ENCODE data around the gene KRTAP10-6.
"Not testable (repeated sequence)": the region's sequence is repeated elsewhere in the genome, so short reads cannot be mapped to it uniquely, and the experiment has no call there.

KRTAP10-6 gene

DNA sequence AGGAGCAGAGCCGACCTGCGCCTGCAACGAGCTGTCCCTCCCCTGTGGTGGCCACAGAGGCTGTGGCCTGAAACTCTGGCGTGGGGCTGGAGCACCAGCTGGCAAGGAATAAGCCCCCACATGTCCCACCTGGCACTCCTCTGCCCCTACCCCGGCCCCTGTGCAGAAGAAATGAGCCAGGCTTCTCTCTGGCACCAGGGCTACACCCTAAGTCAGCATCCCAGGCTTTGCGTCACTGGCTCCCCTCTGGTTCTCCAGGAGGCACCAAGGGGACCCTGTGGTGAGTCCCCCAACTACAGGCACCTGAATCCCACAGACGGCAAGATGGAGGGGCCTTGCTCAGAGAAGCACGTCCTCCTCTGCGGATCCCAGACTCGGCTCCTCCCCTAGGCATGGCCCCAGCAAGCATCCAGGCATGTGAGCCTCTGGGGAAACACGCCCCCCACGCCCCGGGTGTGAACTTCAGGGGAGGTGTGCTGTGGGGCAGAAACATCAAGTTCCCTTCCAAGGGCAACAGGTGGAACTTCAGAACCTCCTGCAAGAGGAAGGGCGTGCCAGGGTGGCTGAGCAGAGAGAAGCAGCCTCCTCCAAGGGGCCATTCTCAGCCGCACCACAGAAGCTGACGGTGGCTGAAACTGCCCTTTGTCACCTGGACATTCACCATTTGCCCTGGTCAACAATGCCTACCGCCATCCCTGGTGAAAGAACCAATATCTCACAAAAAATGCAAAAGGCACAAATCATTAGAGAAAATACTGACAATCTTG lies 11.0 kb upstream of the KRTAP10-6 start:
- no peaks in the 10 kb centered on the region for H3K36me3 ChIP-seq (ENCODE audit: insufficient read depth, low read depth, low read length)
- no peak overlapping the region for H3K9ac ChIP-seq (ENCODE audit: low read depth, low read length)
- no peak overlapping the region for H3K4me3 ChIP-seq (ENCODE audit: low read length)
- no peaks in the 10 kb centered on the region for H3K27me3 ChIP-seq (ENCODE audit: insufficient read depth, low read length)
- H3K9me3 ChIP-seq (ENCODE audit: insufficient read depth, low read depth, low read length) = peaks cover 4% of the 10 kb centered on the region; the same call in 1 of the 2 replicates
- H3K4me1 ChIP-seq (ENCODE audit: insufficient read depth, low read length) = peaks cover 4% of the 10 kb centered on the region; the same call in 1 of the 2 replicates
- H3K27ac ChIP-seq (ENCODE audit: low read length) = no peak overlapping the region

GRCh38 chr21:44602463-44602850 lies 10.2 kb upstream of the KRTAP10-6 start:
- peaks cover 5% of the 10 kb centered on the region; the same call in 1 of the 2 replicates for H3K4me1 ChIP-seq (ENCODE audit: insufficient read depth, low read length)
- no peaks in the 10 kb centered on the region for H3K36me3 ChIP-seq (ENCODE audit: insufficient read depth, low read depth, low read length)
- no peak overlapping the region for H3K4me3 ChIP-seq (ENCODE audit: low read length)
- H3K27me3 ChIP-seq (ENCODE audit: insufficient read depth, low read length) = no peaks in the 10 kb centered on the region
- H3K27ac ChIP-seq (ENCODE audit: low read length) = no peak overlapping the region
- H3K9ac ChIP-seq (ENCODE audit: low read depth, low read length) = no peak overlapping the region
- peaks cover 4% of the 10 kb centered on the region; the same call in 1 of the 2 replicates for H3K9me3 ChIP-seq (ENCODE audit: insufficient read depth, low read depth, low read length)

- no peak overlapping the region for H3K27ac ChIP-seq (ENCODE audit: low read length)
- H3K9ac ChIP-seq (ENCODE audit: low read depth, low read length) = no peak overlapping the region
- H3K36me3 ChIP-seq (ENCODE audit: insufficient read depth, low read depth, low read length) = no peaks in the 10 kb centered on the region
- peaks cover 5% of the 10 kb centered on the region; the same call in 1 of the 2 replicates for H3K4me1 ChIP-seq (ENCODE audit: insufficient read depth, low read length)
- H3K27me3 ChIP-seq (ENCODE audit: insufficient read depth, low read length) = no peaks in the 10 kb centered on the region
- H3K9me3 ChIP-seq (ENCODE audit: insufficient read depth, low read depth, low read length) = peaks cover 4% of the 10 kb centered on the region; the same call in 1 of the 2 replicates
- no peak overlapping the region for H3K4me3 ChIP-seq (ENCODE audit: low read length)
Observed at GRCh38 chr21:44601596-44602462, 9.5 kb upstream of the KRTAP10-6 start.

DNA sequence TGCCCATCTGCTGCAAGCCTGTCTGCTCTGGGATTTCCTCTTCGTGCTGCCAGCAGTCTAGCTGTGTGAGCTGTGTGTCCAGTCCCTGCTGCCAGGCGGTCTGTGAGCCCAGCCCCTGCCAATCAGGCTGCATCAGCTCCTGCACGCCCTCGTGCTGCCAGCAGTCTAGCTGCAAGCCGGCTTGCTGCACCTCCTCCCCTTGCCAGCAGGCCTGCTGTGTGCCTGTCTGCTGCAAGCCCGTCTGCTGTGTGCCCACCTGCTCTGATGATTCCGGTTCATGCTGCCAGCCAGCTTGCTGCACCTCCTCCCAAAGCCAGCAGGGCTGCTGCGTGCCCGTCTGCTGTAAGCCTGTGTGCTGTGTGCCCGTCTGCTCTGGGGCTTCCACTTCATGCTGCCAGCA lies 8.8 kb upstream of the KRTAP10-6 start:
- not testable (repeated sequence) for H3K36me3 ChIP-seq (ENCODE audit: insufficient read depth, low read depth, low read length); H3K9ac ChIP-seq (ENCODE audit: low read depth, low read length); H3K9me3 ChIP-seq (ENCODE audit: insufficient read depth, low read depth, low read length); H3K4me3 ChIP-seq (ENCODE audit: low read length); H3K27me3 ChIP-seq (ENCODE audit: insufficient read depth, low read length); H3K27ac ChIP-seq (ENCODE audit: low read length); H3K4me1 ChIP-seq (ENCODE audit: insufficient read depth, low read length)

GRCh38 chr21:44600118-44600978 lies 8.0 kb upstream of the KRTAP10-6 start, which contains the start of gene KRTAP10-7:
KRTAP10-7 (plus strand) TSS chr21:44600597; CDS start chr21:44600622, 25 bp downstream.
- not testable (repeated sequence) for H3K4me3 ChIP-seq (ENCODE audit: low read length); H3K9ac ChIP-seq (ENCODE audit: low read depth, low read length); H3K27me3 ChIP-seq (ENCODE audit: insufficient read depth, low read length); H3K36me3 ChIP-seq (ENCODE audit: insufficient read depth, low read depth, low read length); H3K9me3 ChIP-seq (ENCODE audit: insufficient read depth, low read depth, low read length); H3K4me1 ChIP-seq (ENCODE audit: insufficient read depth, low read length); H3K27ac ChIP-seq (ENCODE audit: low read length)

GRCh38 chr21:44599264-44600029 lies 7.1 kb upstream of the KRTAP10-6 start:
- no peak overlapping the region for H3K4me3 ChIP-seq (ENCODE audit: low read length)
- H3K9me3 ChIP-seq (ENCODE audit: insufficient read depth, low read depth, low read length) = peaks cover 2% of the 10 kb centered on the region; the same call in 1 of the 2 replicates
- no peak overlapping the region for H3K9ac ChIP-seq (ENCODE audit: low read depth, low read length)
- no peak overlapping the region for H3K27ac ChIP-seq (ENCODE audit: low read length)
- H3K36me3 ChIP-seq (ENCODE audit: insufficient read depth, low read depth, low read length) = no peaks in the 10 kb centered on the region
- peaks cover 5% of the 10 kb centered on the region; the same call in 1 of the 2 replicates for H3K4me1 ChIP-seq (ENCODE audit: insufficient read depth, low read length)
- no peaks in the 10 kb centered on the region for H3K27me3 ChIP-seq (ENCODE audit: insufficient read depth, low read length)

DNA sequence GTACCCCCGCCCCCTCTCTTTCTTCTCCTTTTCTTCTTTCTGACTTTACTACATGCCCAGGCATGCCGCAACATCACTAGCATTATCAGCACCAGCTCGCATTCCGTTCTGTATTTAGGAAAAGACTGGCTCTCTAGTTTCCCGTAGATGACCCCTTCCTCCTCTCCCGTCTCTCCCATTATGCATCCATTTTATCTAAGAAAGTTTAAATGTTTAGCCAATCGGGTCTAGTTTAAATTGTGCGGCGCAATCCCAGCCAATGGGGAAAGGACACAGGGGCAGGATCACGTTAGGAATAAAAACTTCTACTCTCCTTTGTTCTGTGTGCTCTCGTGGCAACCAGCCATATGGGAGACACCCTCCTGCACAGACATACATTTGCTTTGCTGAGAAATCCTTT lies 5.8 kb upstream of the KRTAP10-6 start:
- Histone ChIP-seq H3K4me3 (ENCODE audit: low read length) (no peak overlapping the region), H3K9ac (ENCODE audit: low read depth, low read length) (peak overlapping the region; percentile 1; the same call in 1 of the 2 replicates), H3K27me3 (ENCODE audit: insufficient read depth, low read length) (no peaks in the 10 kb centered on the region), H3K36me3 (ENCODE audit: insufficient read depth, low read depth, low read length) (no peaks in the 10 kb centered on the region), H3K9me3 (ENCODE audit: insufficient read depth, low read depth, low read length) (no peaks in the 10 kb centered on the region), H3K4me1 (ENCODE audit: insufficient read depth, low read length) (peaks cover 9% of the 10 kb centered on the region; the same call in 1 of the 2 replicates), H3K27ac (ENCODE audit: low read length) (no peak overlapping the region)

- no peaks in the 10 kb centered on the region for H3K36me3 ChIP-seq (ENCODE audit: insufficient read depth, low read depth, low read length)
- H3K4me1 ChIP-seq (ENCODE audit: insufficient read depth, low read length) = peaks cover 13% of the 10 kb centered on the region; the same call in 1 of the 2 replicates
- no peak overlapping the region for H3K4me3 ChIP-seq (ENCODE audit: low read length)
- no peak overlapping the region for H3K9ac ChIP-seq (ENCODE audit: low read depth, low read length)
- no peak overlapping the region for H3K27ac ChIP-seq (ENCODE audit: low read length)
- no peaks in the 10 kb centered on the region for H3K27me3 ChIP-seq (ENCODE audit: insufficient read depth, low read length)
- no peaks in the 10 kb centered on the region for H3K9me3 ChIP-seq (ENCODE audit: insufficient read depth, low read depth, low read length)
Observed at GRCh38 chr21:44596068-44596725, 3.9 kb upstream of the KRTAP10-6 start.

GRCh38 chr21:44595524-44595923 lies 3.2 kb upstream of the KRTAP10-6 start:
- no peak overlapping the region for H3K4me3 ChIP-seq (ENCODE audit: low read length)
- H3K27me3 ChIP-seq (ENCODE audit: insufficient read depth, low read length) = no peaks in the 10 kb centered on the region
- H3K4me1 ChIP-seq (ENCODE audit: insufficient read depth, low read length) = peaks cover 13% of the 10 kb centered on the region; the same call in 1 of the 2 replicates
- no peak overlapping the region for H3K27ac ChIP-seq (ENCODE audit: low read length)
- H3K36me3 ChIP-seq (ENCODE audit: insufficient read depth, low read depth, low read length) = no peaks in the 10 kb centered on the region
- H3K9ac ChIP-seq (ENCODE audit: low read depth, low read length) = no peak overlapping the region
- no peaks in the 10 kb centered on the region for H3K9me3 ChIP-seq (ENCODE audit: insufficient read depth, low read depth, low read length)

GRCh38 chr21:44594406-44594916 lies 2.2 kb upstream of the KRTAP10-6 start:
- no peaks in the 10 kb centered on the region for H3K27me3 ChIP-seq (ENCODE audit: insufficient read depth, low read length)
- no peaks in the 10 kb centered on the region for H3K9me3 ChIP-seq (ENCODE audit: insufficient read depth, low read depth, low read length)
- peaks cover 13% of the 10 kb centered on the region; the same call in 1 of the 2 replicates for H3K4me1 ChIP-seq (ENCODE audit: insufficient read depth, low read length)
- no peaks in the 10 kb centered on the region for H3K36me3 ChIP-seq (ENCODE audit: insufficient read depth, low read depth, low read length)
- no peak overlapping the region for H3K27ac ChIP-seq (ENCODE audit: low read length)
- H3K4me3 ChIP-seq (ENCODE audit: low read length) = no peak overlapping the region
- no peak overlapping the region for H3K9ac ChIP-seq (ENCODE audit: low read depth, low read length)

Measured in iPS-20b (cell line).